ENCODE results near the gene IGF2.
"Not testable (repeated sequence)": the region's sequence is repeated elsewhere in the genome, so short reads cannot be mapped to it uniquely, and the experiment has no call there.

The IGF2 gene

DNA sequence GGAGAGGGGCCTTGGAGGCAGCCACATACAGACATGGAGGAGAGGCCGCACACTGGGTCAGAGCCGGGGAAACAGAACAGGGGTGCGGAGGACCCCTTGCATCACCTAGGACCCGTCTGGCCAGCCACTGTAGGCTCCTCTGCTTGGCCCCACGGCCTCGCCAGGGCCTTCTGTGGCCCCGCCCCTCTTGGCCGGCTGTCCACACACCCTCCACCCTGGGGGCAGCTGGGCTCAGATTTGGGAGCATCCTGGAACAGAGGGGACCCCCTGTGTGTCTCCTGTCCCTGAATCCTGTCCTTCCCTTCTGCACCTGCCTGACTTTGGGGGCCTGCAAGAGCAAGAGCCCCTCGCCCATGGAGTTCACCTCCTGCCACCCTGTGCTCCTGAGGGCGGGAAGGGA, 40.3 kb upstream of the IGF2 start (continued):
- TF ChIP-seq ZNF362 (tag by site-specific recombination; IDR thresholded peaks at IDR 0.05) (no peak), SCRT2 (tag by site-specific recombination; IDR thresholded peaks at IDR 0.05) (no peak)

GRCh38 chr11:2178906-2179494, 39.8 kb upstream of the IGF2 start:
- ChIA-PET CTCF (interaction anchor here (0.7 to 1.6 kb wide), 5 partner anchors 7 to 858 kb away, joined by 3 to 4 read pairs (median 3); no protein-coding TSS in a partner anchor), POLR2A (no interaction called here)
- H3K36me3 ChIP-seq (ENCODE audit: control insufficient read depth in 2 of 2, insufficient read depth in 1 of 2, low read length in 2 of 2), result no peaks in the 10 kb centered on the region
- TF ChIP-seq SP2 (tag by site-specific recombination; IDR thresholded peaks at IDR 0.05) (0 out of 2 replicates have a peak, but pooled peaks have one; percentile 8), ZNF548 (tag by site-specific recombination; IDR thresholded peaks at IDR 0.05) (no peak), MEIS1 (CRISPR knock-in tag; IDR thresholded peaks at IDR 0.05; ENCODE audit: borderline replicate concordance) (0 out of 2 replicates have a peak, but pooled peaks have one; percentile 33), TCF7L2 (IDR thresholded peaks at IDR 0.05; ENCODE audit: borderline replicate concordance, low read depth, low read length) (no peak), ZNF202 (tag by site-specific recombination; IDR thresholded peaks at IDR 0.05; ENCODE audit: borderline replicate concordance) (no peak)
- no peak overlapping the region for H3K27ac ChIP-seq (ENCODE audit: extremely low read depth, low read depth, low read length)
- H3K4me3 ChIP-seq (ENCODE audit: low read depth, low read length), result no peak overlapping the region
- H3K4me1 ChIP-seq (ENCODE audit: control insufficient read depth, insufficient read depth, low read length), result no peaks in the 10 kb centered on the region
- no peaks in the 10 kb centered on the region for H3K9me3 ChIP-seq (ENCODE audit: control insufficient read depth, insufficient read depth, low read depth, low read length)

DNA sequence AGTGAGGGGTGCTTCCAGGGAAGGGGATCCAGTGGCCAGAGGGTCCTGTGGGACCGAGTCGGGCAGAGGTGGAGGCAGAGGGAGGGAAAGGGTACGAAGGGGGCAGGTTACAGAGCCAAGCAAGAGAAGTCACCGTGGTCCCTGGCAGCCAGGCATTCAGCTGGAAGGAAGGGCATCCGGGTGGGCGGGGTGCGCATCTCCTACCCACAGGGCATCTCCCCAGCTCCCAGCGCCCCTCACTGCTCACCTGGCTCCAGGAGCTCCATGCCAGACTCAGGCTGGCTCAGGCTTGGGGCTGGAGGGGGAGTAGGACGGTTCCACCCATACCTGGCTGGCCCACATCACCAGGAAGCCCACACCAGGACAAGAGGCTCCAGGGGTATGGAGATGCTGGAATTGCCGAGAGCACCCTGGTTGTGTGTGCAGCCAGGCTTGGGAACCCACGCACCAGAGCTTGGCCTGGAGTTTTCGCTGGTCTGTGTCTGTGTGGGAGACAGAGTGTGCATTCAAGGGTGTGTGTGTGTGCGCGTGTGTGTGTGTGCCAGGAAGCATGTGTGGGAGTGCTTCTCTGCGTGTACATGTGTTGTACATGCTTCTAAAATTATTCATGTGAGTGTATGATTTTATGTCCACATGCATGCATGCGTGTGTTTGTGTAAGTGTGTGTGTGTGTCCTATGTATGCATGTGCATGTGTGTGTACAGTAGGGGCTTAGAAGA, 39.0 kb upstream of the IGF2 start:
- H3K4me1 ChIP-seq (ENCODE audit: control insufficient read depth, insufficient read depth, low read length); H3K36me3 ChIP-seq (ENCODE audit: control insufficient read depth in 2 of 2, insufficient read depth in 1 of 2, low read length in 2 of 2); H3K9me3 ChIP-seq (ENCODE audit: control insufficient read depth, insufficient read depth, low read depth, low read length); H3K4me3 ChIP-seq (ENCODE audit: low read depth, low read length); H3K27ac ChIP-seq (ENCODE audit: extremely low read depth, low read depth, low read length); POLR2A ChIA-PET: not testable (repeated sequence)
- TF ChIP-seq ZNF600 (tag by site-specific recombination; IDR thresholded peaks at IDR 0.05) (0 out of 2 replicates have a peak, but pooled peaks have one; percentile 26), EGR2 (tag by site-specific recombination; IDR thresholded peaks at IDR 0.05; ENCODE audit: low read depth) (peak; percentile 62; the same call in 1 of the 2 replicates), ZFHX2 (tag by site-specific recombination; conservative IDR thresholded peaks at IDR 0.05) (peak; percentile 81)
- TF ChIP-seq, protein P1, sequence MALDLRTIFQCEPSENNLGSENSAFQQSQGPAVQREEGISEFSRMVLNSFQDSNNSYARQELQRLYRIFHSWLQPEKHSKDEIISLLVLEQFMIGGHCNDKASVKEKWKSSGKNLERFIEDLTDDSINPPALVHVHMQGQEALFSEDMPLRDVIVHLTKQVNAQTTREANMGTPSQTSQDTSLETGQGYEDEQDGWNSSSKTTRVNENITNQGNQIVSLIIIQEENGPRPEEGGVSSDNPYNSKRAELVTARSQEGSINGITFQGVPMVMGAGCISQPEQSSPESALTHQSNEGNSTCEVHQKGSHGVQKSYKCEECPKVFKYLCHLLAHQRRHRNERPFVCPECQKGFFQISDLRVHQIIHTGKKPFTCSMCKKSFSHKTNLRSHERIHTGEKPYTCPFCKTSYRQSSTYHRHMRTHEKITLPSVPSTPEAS (tag by site-specific recombination; IDR thresholded peaks at IDR 0.05), result peak; percentile 66; the same call in 1 of the 2 replicates
- CTCF ChIA-PET, result interaction anchor here (0.8 to 1.6 kb wide), 4 partner anchors 8 to 242 kb away, joined by 3 to 4 read pairs (median 3); no protein-coding TSS in a partner anchor

DNA sequence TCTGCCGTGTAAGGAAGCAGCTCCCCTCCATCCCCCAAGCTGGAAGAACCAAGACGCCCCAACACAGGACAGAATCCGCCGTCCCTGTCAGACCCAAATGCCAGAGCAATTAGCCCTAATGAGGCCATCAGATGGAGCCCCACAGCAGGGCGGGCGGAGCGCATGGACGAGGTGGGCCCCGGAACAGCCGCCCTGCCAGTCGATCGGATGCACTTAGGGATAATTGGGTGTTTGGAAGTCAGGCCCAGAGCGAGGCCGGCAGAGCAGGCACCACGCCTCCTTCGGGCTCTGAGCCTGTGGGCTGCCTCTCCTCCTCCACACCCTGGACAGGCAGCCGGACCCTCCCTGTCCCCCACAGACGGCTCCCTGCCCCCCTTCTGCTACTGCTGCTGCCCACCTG, 37.9 kb upstream of the IGF2 start:
- POLR2A ChIA-PET, result no interaction called here
- CTCF ChIA-PET, result no interaction called here
- peak; percentile 28; the same call in 1 of the 2 replicates for TF ChIP-seq KLF1 (tag by site-specific recombination; IDR thresholded peaks at IDR 0.05)
- TF ChIP-seq GLI2 (tag by site-specific recombination; IDR thresholded peaks at IDR 0.05; ENCODE audit: borderline replicate concordance, low read depth), result no peak
- no peak for TF ChIP-seq ZNF560 (tag by site-specific recombination; IDR thresholded peaks at IDR 0.05; ENCODE audit: borderline replicate concordance)
- Histone ChIP-seq H3K36me3 (ENCODE audit: control insufficient read depth in 2 of 2, insufficient read depth in 1 of 2, low read length in 2 of 2) (no peaks in the 10 kb centered on the region), H3K4me3 (ENCODE audit: low read depth, low read length) (no peak overlapping the region), H3K4me1 (ENCODE audit: control insufficient read depth, insufficient read depth, low read length) (no peaks in the 10 kb centered on the region), H3K27ac (ENCODE audit: extremely low read depth, low read depth, low read length) (no peak overlapping the region), H3K9me3 (ENCODE audit: control insufficient read depth, insufficient read depth, low read depth, low read length) (no peaks in the 10 kb centered on the region)

Measured in HEK293 (cell line).